ENCODE measurements around the gene KIAA0930.

DNA sequence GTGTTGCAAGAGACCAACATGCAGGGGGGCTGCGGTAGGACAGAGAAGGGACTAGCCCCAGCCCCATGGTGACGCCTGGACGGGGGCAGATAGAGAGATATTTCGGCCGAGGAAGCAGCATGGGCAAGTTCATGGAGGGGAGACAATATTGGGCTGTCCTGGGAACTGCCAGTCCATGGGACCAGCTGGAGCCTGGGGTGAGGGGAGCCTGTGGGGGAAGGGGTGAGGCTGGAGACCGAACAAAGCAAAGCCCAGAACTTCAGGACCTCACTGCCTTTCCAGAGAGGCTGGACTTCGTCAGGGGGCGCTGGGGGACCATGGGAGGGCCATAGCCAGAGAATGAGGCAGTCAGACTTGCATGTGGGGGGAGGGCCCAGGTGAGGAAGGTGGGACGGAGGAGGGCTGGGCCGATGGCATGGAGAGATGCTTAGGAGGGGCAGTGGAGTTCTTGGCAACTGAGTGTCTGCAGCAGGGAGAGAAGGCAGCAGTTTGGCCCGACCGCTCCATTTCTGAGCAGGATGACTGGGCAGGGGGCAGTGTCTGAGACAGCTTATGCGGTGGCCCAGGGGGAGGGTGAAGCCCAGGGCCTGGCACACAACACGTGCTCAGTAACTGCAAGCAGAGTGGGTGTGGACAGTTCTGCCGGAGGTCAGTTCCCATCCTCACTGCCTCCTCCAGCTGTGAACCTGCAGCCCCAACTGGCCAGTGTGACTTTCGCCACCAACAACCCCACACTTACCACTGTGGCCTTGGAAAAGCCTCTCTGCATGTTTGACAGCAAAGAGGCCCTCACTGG is 44.8 kb upstream of the KIAA0930 start:
- no peak for TF ChIP-seq POLR2A (IDR thresholded peaks at IDR 0.05; ENCODE audit: low read depth, low read length)
- no peak for TF ChIP-seq RFX5 (IDR thresholded peaks at IDR 0.05; ENCODE audit: low read depth, low read length)
